ENCODE results near the gene NRDE2.
"Not testable (repeated sequence)": the region's sequence is repeated elsewhere in the genome, so short reads cannot be mapped to it uniquely, and the experiment has no call there.

NRDE2 gene

GRCh38 chr14:90342327-90342726, 10.6 kb upstream of the NRDE2 start:
- no peak for DNase-seq

DNA sequence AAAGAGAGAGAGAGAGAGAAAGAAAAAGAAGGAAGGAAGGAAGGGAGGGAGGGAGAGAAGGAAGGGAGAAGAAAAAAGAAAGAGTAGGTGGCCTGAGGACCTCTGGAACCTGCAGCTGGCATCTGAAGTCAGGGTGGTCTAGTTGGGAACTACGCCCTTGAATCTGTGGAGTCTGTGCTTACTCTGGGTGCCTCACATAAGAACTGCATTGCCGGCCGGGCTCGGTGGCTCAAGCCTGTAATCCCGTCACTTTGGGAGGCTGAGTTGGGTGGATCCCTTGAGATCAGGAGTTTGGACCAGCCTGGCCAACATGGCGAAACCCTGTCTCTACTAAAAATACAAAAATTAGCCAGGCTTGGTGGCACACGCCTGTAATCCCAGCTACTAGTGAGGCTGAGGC, 10.0 kb upstream of the NRDE2 start:
- no peak for DNase-seq

- DNase-seq = not testable (repeated sequence)
Observed at GRCh38 chr14:90341232-90341631, 9.5 kb upstream of the NRDE2 start.

DNA sequence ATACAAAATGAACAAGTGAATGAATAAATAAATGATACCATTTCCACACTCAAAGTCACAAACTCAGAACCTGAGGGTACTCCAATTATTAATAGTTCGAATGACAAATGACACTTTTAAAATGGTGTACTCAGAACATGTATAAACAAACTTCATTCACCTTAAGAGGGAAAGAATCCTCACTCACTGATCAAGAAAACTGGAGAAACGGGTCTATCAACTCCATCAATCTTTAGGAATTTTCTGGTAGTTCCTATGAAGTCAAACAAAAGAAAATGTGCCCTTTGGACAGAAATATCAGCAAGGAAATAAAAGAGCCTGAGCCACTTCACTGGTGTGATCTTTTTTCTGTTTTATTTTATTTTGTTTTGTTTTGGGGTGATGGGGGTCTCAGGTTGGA, 5.2 kb upstream of the NRDE2 start:
- no peak for DNase-seq

DNA sequence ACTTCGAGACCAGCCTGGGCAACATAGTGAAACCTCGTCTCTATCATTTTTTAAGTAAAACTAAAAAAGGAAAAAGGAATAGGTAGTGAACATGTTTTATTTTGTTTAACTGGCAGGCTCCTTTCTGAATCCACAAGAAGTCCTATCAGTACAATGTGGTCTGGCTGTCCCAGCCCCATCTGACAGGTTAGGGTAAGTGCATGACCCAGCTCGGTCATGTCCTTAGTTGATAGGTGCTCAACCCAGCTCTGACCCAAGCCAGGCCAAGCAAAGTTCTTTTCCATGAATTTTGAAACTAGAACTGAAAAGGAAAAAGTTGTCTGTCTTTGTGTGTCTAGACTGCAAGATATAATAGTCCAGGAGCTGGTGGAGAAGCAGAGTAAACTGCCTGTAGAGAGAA, 4.7 kb upstream of the NRDE2 start:
- DNase-seq = no peak

GRCh38 chr14:90332271-90332584, 487 bp upstream of the NRDE2 start:
- DNase-seq = no peak

GRCh38 chr14:90330203-90331196, 1.2 kb downstream of the NRDE2 start:
- DNase-seq = no peak

- DNase-seq = no peak
Observed at GRCh38 chr14:90321891-90322290, 9.8 kb downstream of the NRDE2 start.

- DNase-seq = no peak
Observed at GRCh38 chr14:90319634-90320541, 11.9 kb downstream of the NRDE2 start.

- no peak for DNase-seq
Observed at GRCh38 chr14:90319173-90319572, 12.6 kb downstream of the NRDE2 start.

DNA sequence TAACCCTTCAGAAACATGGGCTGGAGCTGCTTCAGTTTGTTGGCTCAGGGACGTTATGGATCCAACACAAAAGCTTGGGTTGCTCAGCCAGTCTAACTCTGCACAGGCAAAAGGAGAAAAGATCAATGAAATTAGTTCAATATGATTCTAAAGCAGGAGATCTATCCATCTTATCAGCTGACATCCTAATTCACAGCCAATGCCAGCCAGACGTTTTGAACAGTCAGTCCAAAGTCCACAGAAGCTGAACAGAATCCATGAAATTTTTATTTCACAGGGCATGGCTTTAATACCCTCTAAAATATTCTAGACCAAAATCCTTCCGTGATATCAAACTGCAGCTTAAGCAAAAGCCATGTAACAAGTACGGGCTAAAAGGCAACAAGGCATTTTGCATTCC, 13.7 kb downstream of the NRDE2 start:
- no peak for DNase-seq

- no peak for DNase-seq
Observed at GRCh38 chr14:90317286-90317685, 14.5 kb downstream of the NRDE2 start.

DNA sequence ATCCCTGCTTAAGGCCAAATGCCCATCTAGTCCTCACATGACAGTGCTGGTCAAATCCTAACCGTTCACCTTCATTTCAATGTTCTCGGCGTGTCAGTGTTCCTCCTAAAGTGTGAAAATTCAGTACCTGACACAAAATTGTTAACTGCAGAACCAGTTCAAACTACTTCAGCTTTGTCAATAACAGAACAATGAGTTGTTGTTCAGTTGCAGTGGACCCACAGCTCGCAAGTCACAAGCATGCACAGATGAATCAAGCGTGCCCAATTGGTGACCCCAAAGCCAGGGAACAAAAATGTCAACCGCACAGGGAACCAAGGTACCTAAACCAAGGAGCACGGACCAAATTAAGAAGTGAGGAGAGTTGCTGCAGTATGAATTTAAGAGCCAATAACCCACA, 23.2 kb downstream of the NRDE2 start:
- no peak for DNase-seq

- DNase-seq = no peak
Observed at GRCh38 chr14:90305176-90305601, 26.6 kb downstream of the NRDE2 start.

- no peak for DNase-seq
Observed at GRCh38 chr14:90304502-90304901, 27.2 kb downstream of the NRDE2 start.

- DNase-seq = no peak
Observed at GRCh38 chr14:90303473-90303872, 28.3 kb downstream of the NRDE2 start.

GRCh38 chr14:90302529-90303303, 29.0 kb downstream of the NRDE2 start:
- DNase-seq = no peak

DNA sequence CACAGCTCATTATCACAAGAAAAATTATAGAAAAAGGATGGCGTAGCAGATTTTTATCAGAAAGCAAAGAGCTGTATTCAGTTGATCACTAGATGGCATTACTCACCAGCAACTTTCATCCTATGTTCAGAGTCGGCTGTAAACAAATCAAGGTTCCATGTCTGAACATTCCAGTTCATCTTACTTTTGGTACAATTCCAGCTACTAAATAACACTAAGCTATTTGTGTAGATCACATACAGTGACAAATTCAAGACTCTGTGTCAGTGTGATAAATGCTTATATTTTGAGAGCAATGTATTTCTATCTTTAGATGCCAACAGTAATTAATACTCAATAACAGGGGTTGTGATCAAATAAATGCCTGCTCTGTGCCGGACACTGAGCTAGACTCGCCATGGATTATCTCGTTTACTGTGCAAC, 30.1 kb downstream of the NRDE2 start:
- no peak for DNase-seq

GRCh38 chr14:90301122-90301521, 30.6 kb downstream of the NRDE2 start:
- no peak for DNase-seq

DNA sequence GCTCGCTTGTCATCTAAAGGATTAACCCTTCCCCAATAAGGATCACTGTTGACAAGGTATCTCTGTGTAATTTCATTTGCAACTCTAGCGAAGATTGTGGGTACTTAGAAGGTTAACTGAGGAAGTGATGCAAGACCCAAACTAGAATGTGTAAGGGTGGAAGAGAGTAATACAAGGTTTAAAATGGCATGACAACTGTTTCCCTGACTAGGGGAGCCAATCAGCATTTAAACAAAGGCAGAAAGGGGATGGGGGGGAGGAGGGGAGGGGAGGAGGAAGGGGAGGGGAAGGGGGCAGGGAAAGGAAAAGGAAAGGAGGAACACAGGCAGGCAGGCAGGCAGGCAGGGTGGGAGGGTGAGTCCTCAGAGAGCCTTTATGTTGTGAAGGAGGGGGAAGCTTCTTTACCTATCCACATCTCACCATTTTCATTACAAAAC, 31.1 kb downstream of the NRDE2 start:
- no peak for DNase-seq

GRCh38 chr14:90299408-90299807, 32.3 kb downstream of the NRDE2 start:
- DNase-seq = no peak

DNA sequence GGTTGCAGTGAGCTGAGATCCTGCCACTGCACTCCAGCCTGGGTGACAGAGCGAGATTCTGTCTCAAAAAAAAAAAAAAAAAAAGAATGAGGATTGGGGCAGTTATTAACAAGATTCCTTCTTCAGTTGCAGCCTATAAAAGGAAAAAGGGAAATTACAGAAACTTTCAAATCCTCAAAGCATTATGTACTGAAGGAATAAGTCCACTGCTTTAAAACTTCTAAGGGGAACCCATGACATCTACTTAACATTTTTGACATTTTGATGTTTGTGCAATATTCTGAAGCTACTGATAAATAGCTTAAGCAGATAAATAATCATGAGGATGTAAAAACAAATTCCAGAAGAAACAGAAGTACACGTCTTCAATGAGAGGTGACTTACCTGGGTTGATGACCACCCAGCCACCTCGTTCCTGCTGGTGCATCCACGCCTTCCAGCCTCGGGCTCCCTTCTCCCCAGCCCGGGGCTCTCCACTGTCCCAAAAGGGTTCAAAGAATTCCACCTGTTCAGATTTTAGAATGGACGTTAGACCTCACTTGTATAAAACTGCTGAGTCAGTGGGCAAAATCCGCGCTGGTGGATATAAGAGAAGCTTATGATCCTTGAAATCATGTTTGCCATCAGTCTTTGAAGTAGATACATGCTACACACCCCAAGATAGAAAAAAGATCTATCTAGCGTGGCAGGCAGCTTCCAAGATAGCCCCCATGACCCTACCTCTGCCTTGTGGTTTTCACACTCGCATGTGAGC, 33.7 kb downstream of the NRDE2 start:
- no peak for DNase-seq
